HG02588 (cell line): ENCODE data around the gene LRRC17.
A peak's percentile ranks its signal among the peaks of the same experiment; 100 is the strongest.

ENCODE experiments used
- ATAC-seq: cut with Tn5 transposase; IDR thresholded peaks from one replicate; pipeline ENCODE4 v1.9.1; 2021; ENCODE audit warnings: mild to moderate bottlenecking, moderate library complexity; ENCODE audit not compliant: unreplicated experiment

LRRC17 gene

DNA sequence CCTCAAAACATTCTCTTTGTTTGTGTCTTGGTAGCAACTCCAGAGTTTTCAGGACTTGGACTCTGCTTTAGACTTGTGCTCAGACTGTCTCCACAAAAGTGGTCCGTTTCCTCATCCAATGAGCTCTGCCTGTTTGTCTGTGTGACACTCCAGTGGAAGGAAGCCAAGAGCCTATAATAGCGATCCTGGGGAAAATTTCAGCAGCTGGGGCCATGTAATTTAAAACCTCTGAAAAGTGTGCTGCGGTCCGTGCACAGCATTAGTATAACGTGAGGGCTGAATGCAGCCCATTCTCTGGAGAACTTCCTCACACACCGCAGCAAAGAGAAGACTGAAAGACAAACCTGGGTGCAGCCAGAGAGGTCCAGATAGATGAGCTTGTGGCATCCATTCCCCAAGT is at the start of gene LRRC17:
LRRC17 (plus strand) TSS at position 259 of the 400 bp plus-strand sequence. CDS start 20,914 bp downstream, outside the sequence.
- ATAC-seq, result no peak

DNA sequence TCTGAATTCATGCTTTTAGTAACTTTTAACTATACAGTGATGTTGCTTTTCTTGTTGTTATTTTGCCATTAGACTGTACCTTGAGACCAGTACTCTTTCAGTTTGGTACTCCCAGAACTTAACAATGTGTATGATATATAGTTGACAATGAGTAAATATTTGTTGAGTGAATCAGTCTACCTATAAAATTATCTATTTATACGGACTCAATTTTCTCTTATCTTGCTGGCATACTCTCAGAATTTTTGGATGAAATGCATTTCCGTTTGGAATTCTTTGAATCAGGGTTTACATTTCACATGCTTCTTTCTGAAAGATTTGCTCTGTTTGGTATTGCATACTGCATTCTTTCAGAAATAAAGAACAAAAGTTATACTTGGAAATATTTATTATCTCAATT is 47.8 kb upstream of the LRRC17 start:
- ATAC-seq, result no peak

DNA sequence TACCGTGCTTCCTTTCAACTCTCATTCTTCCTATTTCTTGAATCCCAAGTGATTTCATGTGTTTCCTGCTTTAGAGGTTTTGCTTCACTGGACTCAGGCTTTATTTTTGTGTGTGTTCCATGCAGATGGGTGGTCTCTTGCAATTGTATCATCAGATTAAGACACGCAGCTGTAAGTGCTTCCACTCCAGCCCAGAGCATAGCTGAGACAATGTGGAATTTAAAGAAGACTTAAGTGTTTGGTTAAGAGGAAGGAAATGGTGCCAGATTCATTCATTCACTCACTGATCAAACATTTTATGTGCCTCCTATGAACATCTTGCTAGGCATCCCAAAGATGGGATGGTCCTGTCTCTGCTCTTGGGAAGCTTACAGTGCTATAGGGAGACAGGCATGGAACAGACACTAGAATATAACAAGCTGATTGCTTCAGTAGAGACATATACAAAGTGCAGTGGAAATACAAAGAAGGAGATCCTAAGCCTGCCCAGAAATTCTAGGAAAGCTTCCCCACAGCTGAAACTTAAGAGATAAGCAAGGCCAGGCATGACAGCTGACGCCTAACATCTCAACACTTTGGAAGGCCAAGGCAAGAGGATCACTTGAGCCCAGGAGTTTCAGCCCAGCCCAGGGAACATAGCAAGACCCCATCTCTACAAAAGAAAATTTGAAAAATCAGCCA is 46.1 kb upstream of the LRRC17 start:
- ATAC-seq, result no peak

DNA sequence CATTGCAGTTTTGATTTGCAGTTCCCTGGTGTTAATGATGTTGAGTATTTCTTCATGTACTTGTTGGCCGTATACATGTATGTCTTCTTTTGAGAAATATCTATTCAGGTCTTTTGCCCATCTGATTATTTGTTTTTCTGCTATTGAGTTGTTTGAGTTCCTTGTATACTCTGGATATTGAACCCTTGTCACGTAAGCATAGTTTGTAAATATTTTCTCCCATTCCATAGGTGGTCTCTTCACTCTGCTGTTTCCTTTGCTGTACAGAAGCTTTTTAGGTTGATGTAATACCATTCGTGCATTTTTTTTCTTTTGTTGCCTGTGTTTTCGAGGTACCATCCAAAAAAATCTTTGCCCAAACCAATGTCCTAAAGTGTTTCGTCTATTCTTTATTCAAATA is 43.6 kb upstream of the LRRC17 start:
- no peak for ATAC-seq

DNA sequence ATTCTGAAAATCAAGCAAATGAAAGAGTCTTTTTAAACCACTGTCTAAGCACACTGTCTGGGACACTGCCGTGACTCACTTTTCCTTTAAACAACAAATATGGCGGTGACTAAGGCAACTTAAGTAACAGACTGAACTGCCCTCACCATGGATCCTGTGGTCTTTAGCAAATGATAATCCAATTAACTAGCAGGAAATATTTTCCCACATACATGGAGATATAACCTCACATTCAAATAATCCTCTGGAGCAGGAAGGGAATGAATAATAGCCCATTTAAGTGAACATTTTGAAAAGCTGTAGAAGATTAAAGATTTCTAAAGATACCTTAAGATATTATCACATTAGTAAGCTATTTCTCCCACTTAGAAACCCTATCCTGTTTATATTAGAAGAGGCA is 40.3 kb upstream of the LRRC17 start:
- no peak for ATAC-seq

GRCh38 chr7:102873470-102874165 is 39.2 kb upstream of the LRRC17 start:
- ATAC-seq, result peak; percentile 8

DNA sequence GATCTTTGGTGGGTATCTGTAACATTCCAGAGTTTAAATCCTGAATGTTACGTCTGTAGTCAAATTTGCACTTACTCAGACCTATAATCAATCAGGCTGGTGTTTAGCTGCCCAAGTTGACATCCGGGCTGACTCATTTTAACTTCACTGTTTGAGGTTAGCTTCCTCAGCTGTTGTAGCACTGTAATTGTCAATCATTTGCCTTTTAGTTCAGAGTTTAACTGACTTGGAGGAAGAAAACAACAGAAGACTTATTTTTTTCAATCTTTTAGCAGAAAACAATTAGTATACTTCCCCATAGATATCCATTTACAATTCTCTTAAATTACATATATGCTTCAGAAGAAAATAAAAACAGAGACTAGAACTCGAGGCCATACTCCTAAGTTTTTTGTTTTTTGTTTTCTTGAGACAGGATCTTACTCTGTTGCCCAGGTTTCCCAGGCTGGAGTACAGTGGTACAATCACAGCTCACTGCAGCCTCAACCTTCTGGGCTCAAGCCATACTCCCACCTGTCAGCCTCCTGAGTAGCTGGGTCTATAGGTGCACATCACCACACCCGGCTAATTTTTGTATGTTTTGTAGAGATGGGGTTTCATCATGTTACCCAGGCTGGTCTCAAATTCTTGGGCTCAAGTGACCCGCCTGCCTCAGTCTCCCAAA is 38.5 kb upstream of the LRRC17 start:
- peak; percentile 93 for ATAC-seq

GRCh38 chr7:102874966-102875365 is 37.8 kb upstream of the LRRC17 start:
- no peak for ATAC-seq

- no peak for ATAC-seq
Observed at GRCh38 chr7:102875700-102876295, 37.0 kb upstream of the LRRC17 start.

DNA sequence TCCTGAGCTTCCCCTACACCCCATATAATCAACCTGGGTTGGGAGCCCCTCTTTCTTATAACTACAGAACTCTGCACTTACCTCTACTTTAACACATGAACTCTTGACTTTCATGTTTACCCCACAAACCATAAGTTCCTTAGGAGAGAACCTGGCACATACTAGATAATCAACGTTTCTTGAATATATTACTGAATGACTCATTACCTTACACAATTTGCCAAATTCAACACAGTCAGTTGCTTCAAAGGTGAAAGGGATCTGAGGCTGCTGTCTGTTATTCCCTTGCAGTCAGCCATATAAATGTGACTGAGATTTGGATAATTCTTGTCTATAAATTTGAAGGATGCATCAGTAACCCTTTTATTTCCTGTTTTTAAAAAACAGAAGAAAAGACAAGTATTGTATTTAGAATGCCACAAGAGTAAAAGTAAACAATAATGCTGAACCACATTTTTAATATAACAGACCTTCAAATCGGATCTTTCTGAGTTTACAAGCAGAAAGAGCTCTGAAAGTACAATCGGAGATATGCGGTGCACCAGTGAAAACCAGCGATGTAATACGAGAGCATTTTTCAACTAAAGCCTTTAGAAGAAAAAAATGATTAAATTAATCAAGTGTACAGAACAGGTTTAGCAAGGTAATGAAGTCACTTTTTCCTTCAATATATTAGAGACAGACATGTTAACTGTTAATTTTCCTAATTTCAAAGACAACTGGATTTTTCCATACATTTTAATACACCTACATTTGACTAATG is 29.5 kb upstream of the LRRC17 start:
- no peak for ATAC-seq

GRCh38 chr7:102888561-102889233 is 24.1 kb upstream of the LRRC17 start:
- ATAC-seq, result no peak

GRCh38 chr7:102889851-102890250 is 22.9 kb upstream of the LRRC17 start:
- ATAC-seq, result no peak

DNA sequence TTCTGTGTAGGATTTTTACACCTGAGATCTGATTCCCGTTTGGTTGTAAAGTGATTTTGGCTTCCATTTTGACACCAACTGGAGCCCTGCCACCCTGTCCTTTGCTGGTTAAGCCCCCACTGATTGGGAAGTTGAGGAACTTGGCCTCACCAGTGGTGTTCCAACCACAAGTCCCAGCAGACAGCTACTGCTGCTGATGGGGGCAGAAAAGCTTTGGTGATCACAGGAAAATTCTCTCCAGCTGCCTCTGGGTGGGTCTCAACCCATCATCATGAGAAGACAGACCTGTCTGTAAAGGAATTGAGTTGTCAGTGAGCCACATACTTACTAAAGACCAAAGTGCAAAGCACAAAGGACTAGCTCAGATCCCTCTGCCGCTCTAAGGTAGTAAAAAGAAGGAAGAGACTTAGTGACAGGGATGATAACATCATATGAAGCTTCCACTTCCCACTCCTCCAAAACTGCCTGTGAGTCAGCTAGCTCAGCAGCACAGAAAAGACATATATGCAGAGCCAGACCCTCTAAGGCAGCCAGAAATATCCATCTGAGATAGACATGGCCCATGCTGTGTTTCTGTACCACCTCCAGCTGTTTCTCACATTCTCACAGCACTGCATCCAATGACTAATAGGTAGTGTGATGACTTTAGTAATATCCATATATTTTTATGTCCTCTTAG is 22.4 kb upstream of the LRRC17 start:
- ATAC-seq, result no peak

- no peak for ATAC-seq
Observed at GRCh38 chr7:102890971-102891692, 21.7 kb upstream of the LRRC17 start.

DNA sequence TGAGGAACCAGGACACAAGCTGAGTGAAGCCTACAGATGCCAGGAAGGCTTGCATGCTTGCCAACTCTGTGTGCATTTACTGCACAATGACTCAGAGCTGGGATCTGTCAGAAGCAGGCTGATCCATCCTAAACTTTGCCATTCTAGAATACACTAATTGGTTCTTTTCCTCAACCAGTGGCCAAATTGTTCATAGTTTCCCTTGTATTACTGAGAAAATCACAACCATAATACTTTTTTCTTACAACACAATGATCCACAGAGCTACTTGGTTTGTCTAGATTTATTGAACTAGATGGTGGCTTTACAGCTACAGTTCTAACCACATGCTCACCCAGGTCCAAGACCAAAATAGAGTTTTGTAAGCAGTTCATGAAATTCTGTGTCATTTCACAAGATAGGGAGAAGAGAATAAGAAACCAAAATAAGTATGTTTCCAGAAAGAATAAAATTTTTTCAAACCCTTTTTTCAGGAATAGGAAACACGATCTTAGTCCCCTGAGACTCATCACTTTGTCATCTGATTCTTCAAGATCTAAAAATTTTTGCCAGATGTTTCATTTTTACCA is 21.0 kb upstream of the LRRC17 start:
- no peak for ATAC-seq

DNA sequence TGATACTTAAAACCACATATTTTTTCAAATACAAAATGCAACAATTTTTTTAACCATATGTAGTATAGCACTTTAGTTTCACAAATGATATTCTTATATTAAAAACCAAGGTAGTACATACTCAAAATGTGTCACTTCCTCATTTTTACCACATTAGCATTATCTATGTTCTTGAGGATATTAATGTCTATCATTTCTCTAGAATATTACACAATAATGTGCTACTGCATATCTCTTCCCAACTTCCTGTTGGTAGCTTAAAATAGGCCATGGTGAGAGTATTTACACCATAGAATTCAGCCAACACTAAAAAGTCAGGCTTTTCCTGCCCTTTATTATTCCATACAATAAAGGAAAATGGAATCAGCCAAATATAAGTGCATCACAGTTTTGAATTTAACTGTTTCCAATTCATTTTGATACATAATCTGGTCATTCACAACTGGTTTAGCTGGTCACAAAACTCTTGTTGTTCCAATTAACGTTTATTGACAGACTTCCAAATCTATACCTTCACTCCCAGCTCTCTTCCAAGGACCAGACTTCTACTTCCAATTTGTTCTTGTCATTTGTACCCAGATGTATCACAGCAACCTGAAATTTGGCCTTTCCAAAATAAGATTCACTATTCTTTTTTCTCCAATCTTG is 20.0 kb upstream of the LRRC17 start:
- ATAC-seq, result no peak

DNA sequence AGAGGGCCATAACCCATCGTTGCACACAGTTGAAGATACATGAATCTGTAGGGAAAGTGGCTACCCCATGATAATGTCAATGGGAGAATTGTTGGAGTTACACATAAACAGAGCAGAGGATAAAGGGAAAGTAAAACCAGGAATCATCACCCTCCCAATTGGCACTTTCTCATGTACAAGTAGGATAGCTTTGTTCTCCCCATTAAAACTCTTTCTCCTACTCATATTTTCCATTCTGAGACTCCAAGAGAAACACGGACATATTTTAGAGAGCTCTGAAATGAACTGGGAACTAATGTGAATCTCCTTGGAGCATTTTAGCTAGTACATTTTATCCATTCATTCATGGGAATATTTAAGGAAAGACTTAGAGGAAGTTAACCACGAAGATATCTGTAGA is 17.2 kb upstream of the LRRC17 start:
- ATAC-seq, result no peak

DNA sequence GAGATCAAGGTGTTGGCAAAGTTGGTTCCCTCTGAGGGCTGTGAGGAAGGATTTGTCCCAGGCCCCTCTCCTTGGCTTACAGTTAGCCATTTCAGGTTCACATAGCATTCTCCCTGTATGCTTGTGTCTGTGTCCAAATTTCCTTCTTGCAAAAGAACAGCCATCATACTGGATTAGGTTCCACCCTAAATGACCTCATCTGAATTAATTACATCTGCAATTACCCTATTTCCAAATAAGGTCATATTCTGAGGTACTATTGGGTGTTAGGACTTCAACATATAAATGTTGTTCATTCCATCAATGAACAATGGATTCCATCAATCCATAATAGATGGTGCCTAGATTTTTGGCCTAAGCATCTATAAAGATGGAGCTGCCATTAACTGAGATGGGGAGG is 16.2 kb upstream of the LRRC17 start:
- ATAC-seq, result no peak
